Measurements from ENCODE around the gene CNOT2. TPM values are rescaled to one million over a fixed set of nuclear protein-coding genes. Genes with fewer than 3 reads are reported as not detected.
"Not testable (repeated sequence)": the region's sequence is repeated elsewhere in the genome, so short reads cannot be mapped to it uniquely, and the experiment has no call there.

Gene CNOT2
- total and polyA plus RNA-seq, 11 donors, result 15.5 to 63.7 (median 36.9) TPM

DNA sequence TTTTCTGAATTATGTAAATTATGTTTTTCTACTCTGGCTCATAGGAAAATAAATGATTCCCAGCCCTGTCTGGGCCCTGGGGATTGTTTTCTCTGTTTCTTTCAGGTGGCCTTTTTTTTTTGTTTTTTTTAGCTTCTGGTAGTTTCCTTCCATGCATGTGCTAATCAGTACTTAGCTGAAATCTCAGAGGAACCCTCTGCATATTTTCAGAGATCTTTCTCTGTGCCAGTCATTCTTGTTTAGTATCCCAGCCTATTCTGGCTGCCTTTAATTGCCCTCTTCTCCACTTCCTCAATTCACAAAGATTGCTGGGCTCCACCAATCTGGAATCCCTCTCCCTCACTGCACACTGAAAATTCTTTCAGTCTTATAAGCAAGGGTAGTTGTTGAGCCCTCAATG is 46.9 kb downstream of the CNOT2 start:
- ATAC-seq, result no peak
- TF ChIP-seq POLR2A (IDR thresholded peaks at IDR 0.05) (no peak), CTCF (IDR thresholded peaks at IDR 0.05) (no peak)
- H3K27ac ChIP-seq, result no peak overlapping the region

DNA sequence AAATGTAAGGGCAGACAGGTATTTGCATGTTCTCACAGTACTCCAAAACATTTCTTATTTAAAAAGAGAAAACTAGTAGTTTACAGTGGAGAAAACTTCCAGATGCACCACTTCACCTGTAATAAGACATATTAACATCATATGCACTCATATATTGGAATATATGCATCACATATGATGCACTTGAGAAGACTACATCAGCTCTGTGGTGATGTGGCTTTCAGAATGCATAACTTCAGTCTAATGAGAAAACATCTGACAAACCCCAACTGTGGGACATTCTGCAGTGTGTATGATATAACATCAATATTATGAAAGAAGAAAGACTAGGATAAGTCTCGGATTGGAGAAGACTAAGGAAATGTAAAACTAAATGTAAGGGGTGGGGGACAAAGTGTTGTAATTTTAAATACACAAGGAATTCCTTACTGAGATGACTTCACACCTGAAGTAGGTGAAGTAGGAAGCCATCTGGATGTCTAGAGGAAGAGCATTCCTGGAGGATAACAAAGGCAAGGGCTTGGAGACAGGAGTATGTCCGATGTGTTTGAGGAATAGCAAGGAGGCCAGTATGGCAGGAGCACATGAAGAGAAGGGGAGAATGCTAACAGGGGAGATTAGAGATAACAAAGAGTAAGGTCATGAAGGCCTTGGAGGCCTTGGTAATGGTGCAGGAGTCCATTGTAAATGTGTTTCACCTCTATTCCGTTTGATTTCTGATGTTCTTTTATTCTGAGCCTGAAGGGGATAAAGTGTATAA is 49.0 kb downstream of the CNOT2 start:
- no peak for DNase-seq
- 80 to 90% (median 86%) methylated on average over 3 of the region's 3 CpGs for WGBS, 4 donors

More for the DNA sequence above, 46.9 kb downstream of the CNOT2 start:
- Histone ChIP-seq H3K36me3 (peaks cover 0 to 24% (median 12%) of the 10 kb centered on the region in 9 donors), H3K27me3 (no peaks in the 10 kb centered on the region), H3K4me3 (no peak overlapping the region), H3K4me1 (peaks cover 0 to 21% (median 11%) of the 10 kb centered on the region in 12 donors), H3K9me3 (no peaks in the 10 kb centered on the region)
- no peak for DNase-seq
- intact Hi-C loops (cut with DNase I), result no loop called here

GRCh38 chr12:70304684-70305555 is 61.7 kb downstream of the CNOT2 start:
- H3K9me3 ChIP-seq; H3K36me3 ChIP-seq; intact Hi-C loops (cut with DNase I); H3K4me3 ChIP-seq; H3K27me3 ChIP-seq; H3K4me1 ChIP-seq: not testable (repeated sequence)
- WGBS, 4 donors, result 79 to 90% (median 86%) methylated on average over 19 to 25 of the region's 25 CpGs
- peak overlapping the region in 1 of 12 donors; percentile 17 for H3K27ac ChIP-seq
- peak in 2 of 5 donors; percentile 20 to 30 for DNase-seq
- ATAC-seq, result peak in 2 of 4 donors; percentile 36 to 65

More for the DNA sequence above, 49.0 kb downstream of the CNOT2 start:
- no peak for ATAC-seq
- Histone ChIP-seq H3K27me3 (no peaks in the 10 kb centered on the region), H3K36me3 (peaks cover 0 to 16% (median 3%) of the 10 kb centered on the region in 9 donors), H3K9me3 (no peaks in the 10 kb centered on the region), H3K4me1 (peaks cover 0 to 21% (median 11%) of the 10 kb centered on the region in 12 donors), H3K27ac (no peak overlapping the region), H3K4me3 (no peak overlapping the region)
- TF ChIP-seq POLR2A (IDR thresholded peaks at IDR 0.05), result no peak
- no peak for TF ChIP-seq CTCF (IDR thresholded peaks at IDR 0.05)
- intact Hi-C loops (cut with DNase I), result no loop called here

GRCh38 chr12:70305794-70306193 is 62.6 kb downstream of the CNOT2 start:
- DNase-seq, result no peak
- peak overlapping the region in 2 of 12 donors; percentile 17 to 37 for H3K27ac ChIP-seq
- 84 to 90% (median 87%) methylated on average over 5 of the region's 5 CpGs for WGBS, 4 donors

More at GRCh38 chr12:70305794-70306193, 62.6 kb downstream of the CNOT2 start:
- Histone ChIP-seq H3K4me3 (no peak overlapping the region), H3K36me3 (no peaks in the 10 kb centered on the region), H3K9me3 (peaks cover 0 to 5% (median 0%) of the 10 kb centered on the region in 12 donors), H3K27me3 (no peaks in the 10 kb centered on the region), H3K4me1 (peaks cover 0 to 8% (median 0%) of the 10 kb centered on the region in 12 donors)
- no peak for ATAC-seq
- TF ChIP-seq CTCF (IDR thresholded peaks at IDR 0.05) (no peak), POLR2A (IDR thresholded peaks at IDR 0.05) (no peak)
- intact Hi-C loops (cut with DNase I), result loop anchor here in 1 of 10 donors (2.0 kb wide), 1 partner anchor 55 kb away; no protein-coding TSS in a partner anchor

Measured in heart left ventricle (tissue), 16 donors.